Esophagus squamous epithelium (tissue), 4 donors: Measurements from ENCODE around the gene DGKQ.
"Not testable (repeated sequence)": the region's sequence is repeated elsewhere in the genome, so short reads cannot be mapped to it uniquely, and the experiment has no call there.

Experiments
- POLR2A ChIP-seq, 4 donors: fragments of 450-650 bp; IDR thresholded peaks; one replicate each; pipeline ENCODE4 v1.6.1; 2017; ENCODE audit warnings: antibody characterized with exemption in 4 of 4, mild to moderate bottlenecking in 4 of 4, moderate library complexity in 3 of 4
- TF ChIP-seq, protein P1 (sequence below), 6 experiments: fragments of 450-650 bp in 4 of 6; fragments of 200-600 bp in 2 of 6; sonication (generic) in 2 of 6; IDR thresholded peaks; one replicate each; pipeline ENCODE4 v1.5.1; 2016 to 2019; ENCODE audit warnings: antibody characterized with exemption in 6 of 6, mild to moderate bottlenecking in 4 of 6, moderate library complexity in 4 of 6

DNA sequence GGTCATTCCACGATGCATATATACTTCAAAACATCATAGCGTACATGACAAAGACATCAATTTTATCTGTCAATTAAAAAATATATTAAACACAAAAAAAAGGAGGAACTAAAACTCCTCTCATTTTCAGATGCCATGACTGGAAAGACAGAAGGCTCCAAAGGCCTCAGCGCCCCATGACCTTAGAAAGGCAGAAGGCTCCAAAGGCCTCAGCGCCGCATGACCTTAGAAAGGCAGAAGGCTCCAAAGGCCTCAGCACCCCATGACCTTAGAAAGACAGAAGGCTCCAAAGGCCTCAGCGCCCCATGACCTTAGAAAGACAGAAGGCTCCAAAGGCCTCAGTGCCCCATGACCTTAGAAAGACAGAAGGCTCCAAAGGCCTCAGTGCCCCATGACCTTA, 54.8 kb downstream of the DGKQ start:
- TF ChIP-seq, protein P1, sequence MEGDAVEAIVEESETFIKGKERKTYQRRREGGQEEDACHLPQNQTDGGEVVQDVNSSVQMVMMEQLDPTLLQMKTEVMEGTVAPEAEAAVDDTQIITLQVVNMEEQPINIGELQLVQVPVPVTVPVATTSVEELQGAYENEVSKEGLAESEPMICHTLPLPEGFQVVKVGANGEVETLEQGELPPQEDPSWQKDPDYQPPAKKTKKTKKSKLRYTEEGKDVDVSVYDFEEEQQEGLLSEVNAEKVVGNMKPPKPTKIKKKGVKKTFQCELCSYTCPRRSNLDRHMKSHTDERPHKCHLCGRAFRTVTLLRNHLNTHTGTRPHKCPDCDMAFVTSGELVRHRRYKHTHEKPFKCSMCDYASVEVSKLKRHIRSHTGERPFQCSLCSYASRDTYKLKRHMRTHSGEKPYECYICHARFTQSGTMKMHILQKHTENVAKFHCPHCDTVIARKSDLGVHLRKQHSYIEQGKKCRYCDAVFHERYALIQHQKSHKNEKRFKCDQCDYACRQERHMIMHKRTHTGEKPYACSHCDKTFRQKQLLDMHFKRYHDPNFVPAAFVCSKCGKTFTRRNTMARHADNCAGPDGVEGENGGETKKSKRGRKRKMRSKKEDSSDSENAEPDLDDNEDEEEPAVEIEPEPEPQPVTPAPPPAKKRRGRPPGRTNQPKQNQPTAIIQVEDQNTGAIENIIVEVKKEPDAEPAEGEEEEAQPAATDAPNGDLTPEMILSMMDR (IDR thresholded peaks at IDR 0.05): not testable (repeated sequence)
- not testable (repeated sequence) for TF ChIP-seq POLR2A (IDR thresholded peaks at IDR 0.05)
